ENCODE results near the gene SUZ12. TPM values are rescaled to one million over a fixed set of nuclear protein-coding genes. Genes with fewer than 3 reads are reported as not detected.
"Not testable (repeated sequence)": the region's sequence is repeated elsewhere in the genome, so short reads cannot be mapped to it uniquely, and the experiment has no call there.

SUZ12 gene
- total RNA-seq, 1 experiment from 2014 or later: 13.7 TPM

DNA sequence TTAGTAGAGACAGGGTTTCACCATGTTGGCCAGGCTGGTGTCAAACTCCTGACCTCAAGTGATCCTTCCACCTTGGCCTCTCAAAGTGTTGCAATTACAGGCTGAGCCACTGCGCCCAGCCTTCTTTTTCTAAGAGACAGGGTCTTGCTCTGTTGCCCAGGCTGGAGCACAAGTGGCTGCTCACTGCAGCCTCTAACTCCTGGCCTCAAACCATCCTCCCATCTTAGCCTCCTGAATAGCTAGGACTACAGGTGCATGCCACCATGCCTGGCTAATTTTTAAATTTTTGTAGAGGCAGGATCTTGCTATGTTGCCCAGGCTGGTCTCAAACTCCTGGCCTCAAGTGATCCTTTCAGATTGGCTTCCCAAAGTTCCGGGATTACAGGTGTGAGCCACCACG, 15.1 kb downstream of the SUZ12 start:
- not testable (repeated sequence) for DNase-seq (ENCODE audit: low read depth)

DNA sequence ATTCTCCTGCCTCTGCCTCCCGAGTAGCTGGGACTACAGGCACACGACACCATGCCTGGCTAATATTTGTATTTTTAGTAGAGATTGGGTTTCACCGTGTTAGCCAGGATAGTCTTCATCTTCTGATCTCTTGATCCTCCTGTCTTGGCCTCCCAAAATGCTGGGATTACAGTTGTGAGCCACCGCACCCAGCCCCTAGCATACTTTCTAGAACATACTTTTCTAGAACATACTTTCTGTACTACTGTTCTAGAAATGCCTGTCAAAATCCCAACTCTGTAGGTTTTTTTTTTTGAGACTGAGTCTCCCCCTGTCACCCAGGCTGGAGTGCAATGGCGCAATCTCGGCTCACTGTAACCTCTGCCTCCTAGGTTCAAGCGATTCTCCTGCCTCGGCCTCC, 27.3 kb downstream of the SUZ12 start:
- DNase-seq (ENCODE audit: low read depth): not testable (repeated sequence)

- no peak for DNase-seq (ENCODE audit: low read depth)
Observed at GRCh38 chr17:31967648-31968047, 30.8 kb downstream of the SUZ12 start.

GRCh38 chr17:31970416-31970815, 33.6 kb downstream of the SUZ12 start:
- not testable (repeated sequence) for DNase-seq (ENCODE audit: low read depth)

- not testable (repeated sequence) for DNase-seq (ENCODE audit: low read depth)
Observed at GRCh38 chr17:31974269-31975071, 37.7 kb downstream of the SUZ12 start.

- not testable (repeated sequence) for DNase-seq (ENCODE audit: low read depth)
Observed at GRCh38 chr17:31975391-31975790, 38.6 kb downstream of the SUZ12 start.

DNA sequence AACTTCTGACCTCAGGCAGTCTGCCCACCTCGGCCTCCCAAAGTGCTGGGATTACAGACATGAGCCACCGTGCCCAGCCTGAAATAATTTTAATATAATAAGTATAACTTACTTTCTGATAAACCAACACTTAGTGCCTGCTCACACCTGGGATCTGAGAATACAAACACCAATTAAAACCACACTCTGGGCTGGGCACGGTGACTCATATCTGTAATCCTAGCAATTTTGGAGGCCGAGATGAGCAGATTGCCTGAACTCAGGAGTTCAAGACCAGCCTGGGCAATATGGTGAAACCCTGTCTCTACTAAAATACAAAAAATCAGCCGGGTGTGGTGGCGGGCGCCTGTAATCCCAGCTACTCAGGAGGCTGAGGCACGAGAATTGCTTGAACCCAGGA, 55.0 kb downstream of the SUZ12 start:
- DNase-seq (ENCODE audit: low read depth): peak; percentile 6

- DNase-seq (ENCODE audit: low read depth): no peak
Observed at GRCh38 chr17:31997005-31997404, 60.2 kb downstream of the SUZ12 start.

DNA sequence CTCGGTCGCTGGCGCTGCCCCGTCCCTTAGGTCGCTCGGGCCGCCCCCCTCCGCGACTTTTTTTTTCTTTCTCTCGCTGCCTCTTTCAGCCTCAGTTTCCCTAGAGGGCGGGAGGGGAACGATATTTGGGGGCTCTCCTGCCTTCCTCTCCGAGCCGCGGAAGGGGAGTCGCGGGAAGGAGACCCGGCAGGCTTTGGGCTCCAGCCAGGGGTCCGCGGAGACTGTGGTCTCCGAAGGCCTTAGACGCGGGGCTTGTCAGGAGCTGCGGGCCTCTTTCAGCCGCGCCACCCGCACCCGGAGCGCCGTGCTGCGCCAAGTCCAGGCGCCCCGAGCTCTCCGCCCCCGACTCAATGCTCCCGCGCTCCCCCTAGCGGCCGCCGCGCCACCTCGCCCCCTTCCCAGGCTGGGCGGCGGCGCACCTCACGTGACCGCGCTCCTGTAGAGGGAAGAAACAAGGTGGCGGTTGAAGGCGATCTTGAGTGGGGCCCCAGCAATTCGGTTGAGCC, 70.2 kb downstream of the SUZ12 start, which contains the start of gene LRRC37B:
TSS of gene LRRC37B (plus strand) at position 427 of the 506 bp plus-strand sequence. CDS start 14,010 bp downstream, outside the sequence.
- DNase-seq (ENCODE audit: low read depth): peak; percentile 82

GRCh38 chr17:32007463-32008298, 70.9 kb downstream of the SUZ12 start:
- peak; percentile 13 for DNase-seq (ENCODE audit: low read depth)

DNA sequence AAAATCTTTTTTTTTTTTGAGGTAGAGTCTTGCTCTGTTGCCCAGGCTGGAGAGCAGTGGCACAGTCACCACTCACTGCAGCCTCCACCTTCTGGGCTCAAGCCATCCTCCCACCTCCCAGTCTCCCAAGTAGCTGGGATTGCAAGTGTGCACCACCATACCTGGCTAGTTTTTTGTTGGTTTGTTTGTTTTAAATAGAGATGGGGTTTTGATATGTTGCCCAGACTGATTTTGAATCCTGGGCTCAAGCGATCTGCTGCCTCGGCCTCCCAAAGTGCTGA, 72.4 kb downstream of the SUZ12 start:
- no peak for DNase-seq (ENCODE audit: low read depth)

DNA sequence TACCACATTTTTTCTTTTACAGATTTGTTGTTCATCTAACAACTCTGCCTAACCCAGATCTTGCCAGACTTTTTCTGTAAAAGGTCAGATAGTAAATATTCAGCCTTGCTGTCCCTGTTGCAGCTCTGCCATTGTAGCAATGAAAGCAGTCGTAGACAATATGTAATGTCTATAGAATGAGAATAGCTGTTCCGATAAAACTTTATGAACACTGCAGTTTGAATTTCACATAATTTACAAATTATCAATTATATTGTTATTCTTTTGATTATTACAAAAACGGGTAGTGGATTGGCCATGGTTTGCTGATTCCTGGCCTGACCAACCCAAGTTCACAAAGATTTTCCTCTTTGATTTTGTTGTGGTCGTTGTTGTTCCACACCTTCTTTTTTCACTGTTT, 73.3 kb downstream of the SUZ12 start:
- DNase-seq (ENCODE audit: low read depth): no peak

- DNase-seq (ENCODE audit: low read depth): no peak
Observed at GRCh38 chr17:32015245-32016013, 78.6 kb downstream of the SUZ12 start.

DNA sequence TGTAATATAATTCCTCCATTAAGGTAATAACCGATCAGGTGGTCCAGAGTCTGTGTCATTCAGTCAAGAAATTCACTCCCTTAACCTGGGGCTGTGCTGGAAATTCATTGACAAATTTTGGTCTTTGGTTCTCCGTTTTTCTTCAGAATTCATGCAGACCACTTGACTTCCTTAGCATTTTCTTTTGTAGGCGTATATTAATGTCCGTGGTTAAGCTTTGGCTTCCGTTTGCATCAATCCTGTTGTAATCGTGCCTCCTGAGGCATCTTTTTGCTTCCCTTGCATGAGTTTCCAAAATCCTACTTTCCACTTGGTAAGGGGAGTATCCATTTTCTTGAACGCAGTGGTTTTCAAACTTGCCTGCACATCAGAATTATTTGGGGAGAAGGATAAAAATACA, 79.4 kb downstream of the SUZ12 start:
- no peak for DNase-seq (ENCODE audit: low read depth)

DNA sequence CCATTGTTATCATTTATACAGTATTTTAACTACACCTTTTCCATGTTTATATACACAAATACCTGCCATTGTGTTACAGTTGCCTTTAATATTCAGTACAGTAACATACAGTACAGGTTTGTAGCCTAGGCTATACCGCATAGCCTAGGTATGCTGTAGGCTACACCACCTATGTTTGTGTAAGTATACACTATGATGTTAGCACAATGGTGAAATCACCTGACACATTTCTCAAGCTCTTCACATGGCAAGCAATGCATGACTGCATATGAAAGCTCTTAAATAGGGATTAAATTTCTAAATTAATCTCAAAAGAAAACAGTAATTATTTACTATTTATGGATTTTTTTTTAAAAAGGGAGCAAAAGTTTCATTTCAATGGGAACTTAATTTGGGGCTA, 82.4 kb downstream of the SUZ12 start:
- no peak for DNase-seq (ENCODE audit: low read depth)

DNA sequence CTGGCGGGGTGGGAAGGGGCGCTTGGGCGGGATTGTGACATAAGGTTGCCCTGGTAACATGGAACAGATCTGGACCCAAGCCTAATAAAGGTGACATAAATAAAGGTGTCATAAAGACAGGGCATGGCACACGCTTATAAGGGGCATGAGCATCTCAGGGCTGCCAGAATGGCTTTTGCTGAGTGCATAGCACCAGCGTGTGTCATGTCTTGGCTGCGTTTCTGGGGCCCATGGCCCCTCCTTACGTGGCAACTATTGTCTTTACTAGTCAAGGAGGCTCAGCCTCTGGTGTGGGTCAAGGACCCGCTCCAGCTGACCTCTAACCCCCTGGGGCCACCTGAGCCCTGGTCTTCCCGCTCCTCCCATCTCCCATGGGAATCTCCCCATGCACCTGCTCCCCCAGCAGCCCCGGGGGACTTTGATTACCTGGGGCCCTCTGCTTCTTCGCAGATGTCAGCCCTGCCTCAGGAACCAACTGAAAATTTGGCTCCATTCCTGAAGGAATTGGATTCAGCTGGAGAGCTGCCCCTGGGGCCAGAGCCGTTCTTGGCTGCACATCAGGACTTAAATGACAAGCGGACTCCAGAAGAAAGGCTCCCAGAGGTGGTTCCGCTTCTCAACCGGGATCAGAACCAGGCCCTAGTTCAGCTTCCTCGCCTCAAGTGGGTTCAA, 84.3 kb downstream of the SUZ12 start:
- DNase-seq (ENCODE audit: low read depth): no peak

GRCh38 chr17:32021615-32021955, 84.8 kb downstream of the SUZ12 start:
- DNase-seq (ENCODE audit: low read depth): no peak

GRCh38 chr17:32022554-32022953, 85.7 kb downstream of the SUZ12 start:
- DNase-seq (ENCODE audit: low read depth): not testable (repeated sequence)

DNA sequence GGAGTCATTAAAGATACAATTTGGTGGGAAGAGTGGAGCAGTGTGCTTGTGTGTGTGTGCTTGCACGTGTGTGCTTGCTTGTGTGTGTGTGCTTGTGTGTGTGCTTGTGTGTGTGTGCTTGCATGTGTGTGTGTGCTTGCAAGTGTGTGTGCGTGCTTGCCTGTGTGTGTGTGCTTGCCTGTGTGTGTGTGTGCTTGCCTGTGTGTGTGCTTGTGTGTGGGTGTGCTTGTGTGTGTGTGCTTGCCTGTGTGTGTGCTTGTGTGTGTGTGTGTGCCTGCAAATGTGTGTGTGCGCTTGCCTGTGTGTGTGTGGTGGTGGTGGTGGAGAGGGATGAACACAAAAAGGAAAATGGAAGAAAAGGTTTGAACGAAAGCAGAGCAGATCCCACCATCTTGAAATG, 90.5 kb downstream of the SUZ12 start:
- not testable (repeated sequence) for DNase-seq (ENCODE audit: low read depth)

GRCh38 chr17:32033223-32033622, 96.4 kb downstream of the SUZ12 start:
- DNase-seq (ENCODE audit: low read depth): no peak

- DNase-seq (ENCODE audit: low read depth): not testable (repeated sequence)
Observed at GRCh38 chr17:32033812-32034211, 97.0 kb downstream of the SUZ12 start.

All from HT1080 (cell line).